ENCODE results near the gene NT5DC1.
"Not testable (repeated sequence)": the region's sequence is repeated elsewhere in the genome, so short reads cannot be mapped to it uniquely, and the experiment has no call there.

Gene NT5DC1

DNA sequence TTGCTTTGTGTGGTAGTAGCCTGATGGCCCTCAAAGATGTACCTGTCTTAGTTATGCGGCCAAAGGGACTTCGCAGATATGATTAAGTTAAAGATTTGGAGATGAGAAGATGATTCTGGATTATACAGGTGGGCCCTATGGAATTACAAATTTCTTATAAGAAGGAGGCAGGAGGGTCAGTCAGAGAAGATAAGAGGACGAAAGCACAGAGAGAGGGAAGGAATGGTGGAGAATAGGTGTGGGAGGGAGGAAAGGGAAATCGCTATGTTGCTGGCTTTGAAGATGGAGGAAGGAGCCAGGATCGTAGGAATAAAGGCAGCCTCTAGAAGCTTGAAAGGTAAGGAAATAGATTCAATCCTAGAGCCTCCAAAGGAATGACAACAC lies 180.3 kb downstream of the NT5DC1 start:
- no peak for DNase-seq

DNA sequence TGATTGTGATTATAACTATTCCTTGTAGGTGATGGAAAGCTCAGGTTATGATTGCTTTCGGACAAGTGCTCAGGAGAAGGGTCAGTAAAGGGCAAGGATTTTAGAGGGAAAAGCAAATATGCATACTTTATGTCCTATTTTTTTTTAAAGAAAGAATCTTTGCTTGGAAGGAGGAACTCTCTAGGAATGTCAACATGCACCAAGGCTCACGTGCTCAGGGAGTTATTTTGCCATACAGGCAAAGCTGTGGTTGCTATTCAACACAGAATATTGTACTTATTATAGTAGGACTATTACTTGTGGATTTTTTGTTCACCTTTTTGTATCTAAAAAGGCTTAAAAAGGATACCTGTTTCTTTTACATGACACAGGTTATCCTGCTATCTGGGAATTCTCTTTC lies 182.0 kb downstream of the NT5DC1 start:
- DNase-seq, result no peak

GRCh38 chr6:116283191-116283590 lies 182.5 kb downstream of the NT5DC1 start:
- no peak for DNase-seq

- not testable (repeated sequence) for DNase-seq
Measured at GRCh38 chr6:116284984-116285383, 184.3 kb downstream of the NT5DC1 start.

GRCh38 chr6:116286773-116287358 lies 186.2 kb downstream of the NT5DC1 start:
- no peak for DNase-seq

DNA sequence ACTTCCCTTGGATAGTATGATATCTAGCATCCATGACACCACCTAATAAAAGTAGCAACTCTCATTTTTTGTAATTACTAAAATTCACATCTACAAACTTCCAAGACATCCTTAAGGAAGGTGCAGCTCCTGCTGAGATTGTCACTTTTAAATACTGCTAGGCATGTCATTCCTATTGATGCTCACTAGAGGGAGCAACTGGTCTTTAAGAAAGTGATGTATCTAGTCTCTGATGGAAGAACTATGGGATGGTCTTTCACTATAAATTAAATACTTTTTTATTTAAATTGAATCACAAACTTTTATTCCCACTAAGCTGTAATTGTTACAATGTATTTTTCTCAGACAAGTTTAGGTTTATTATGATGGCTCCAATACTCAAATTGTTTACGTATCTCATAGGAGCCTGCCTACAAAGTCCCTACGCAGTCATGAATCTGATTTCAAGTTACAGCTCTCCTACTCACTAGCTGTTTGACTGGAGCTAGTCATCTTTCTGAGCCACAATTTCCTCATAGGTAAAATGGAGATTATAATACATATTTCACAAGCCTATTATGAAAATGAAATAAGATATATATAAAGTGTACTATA lies 187.1 kb downstream of the NT5DC1 start:
- DNase-seq, result peak; percentile 16

DNA sequence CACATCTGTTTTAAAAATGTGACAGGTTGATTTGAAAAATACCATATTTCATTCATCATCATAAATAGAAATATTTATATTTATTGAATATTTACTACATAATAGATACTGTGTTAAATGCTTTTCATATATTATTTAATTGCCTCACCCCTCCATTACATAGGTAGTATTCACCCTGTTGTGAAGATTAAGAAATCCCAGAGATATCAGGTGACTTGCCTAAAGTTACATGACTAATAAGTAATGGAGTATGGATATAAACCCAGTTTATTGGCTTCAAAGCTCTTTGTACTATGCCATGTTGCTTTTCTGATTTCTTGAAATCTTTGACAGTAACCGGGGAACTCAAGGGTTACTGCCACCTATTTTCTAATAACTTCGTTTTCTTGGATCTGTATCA lies 189.2 kb downstream of the NT5DC1 start:
- DNase-seq, result no peak

DNA sequence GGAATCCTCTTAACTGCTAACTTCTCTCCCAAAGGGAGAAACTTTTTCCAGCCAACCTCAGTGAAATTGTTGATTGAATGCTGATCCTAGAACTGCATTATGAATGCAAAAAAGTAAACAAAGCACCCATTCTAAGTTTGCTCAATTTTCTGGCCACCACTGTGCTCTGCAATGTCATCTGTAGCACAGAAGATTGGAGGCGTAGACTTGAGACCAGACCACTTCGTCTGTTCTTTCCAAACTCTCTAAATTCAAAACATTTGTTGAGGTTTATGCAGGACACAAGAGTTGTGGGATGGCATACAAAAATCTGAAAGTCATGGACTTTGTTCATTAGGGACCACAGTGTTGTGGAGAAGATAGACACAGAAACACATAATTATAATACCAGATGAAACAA lies 190.1 kb downstream of the NT5DC1 start:
- no peak for DNase-seq

- DNase-seq, result no peak
Measured at GRCh38 chr6:116291701-116292396, 191.2 kb downstream of the NT5DC1 start.

- DNase-seq, result no peak
Measured at GRCh38 chr6:116292553-116292952, 191.9 kb downstream of the NT5DC1 start.

- DNase-seq, result no peak
Measured at GRCh38 chr6:116298273-116298672, 197.6 kb downstream of the NT5DC1 start.

DNA sequence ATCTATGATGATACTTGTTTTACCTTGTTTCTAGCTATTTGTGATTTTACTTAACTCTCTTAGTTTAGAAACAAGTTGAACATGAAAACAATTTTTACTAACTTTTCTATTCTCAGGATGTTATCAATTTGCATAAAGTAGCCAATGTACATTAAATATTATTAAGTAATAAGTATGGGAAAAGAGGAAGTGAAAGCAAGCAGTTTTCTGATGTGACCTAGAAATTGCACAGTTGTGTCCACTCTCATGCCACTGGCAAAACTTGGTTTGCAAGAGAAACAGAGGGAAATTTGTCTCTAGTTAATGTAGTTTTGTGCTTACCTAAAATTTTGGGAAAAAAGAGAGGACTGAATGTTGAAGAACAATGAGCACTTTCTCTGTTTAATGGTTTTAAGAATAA lies 198.3 kb downstream of the NT5DC1 start:
- DNase-seq, result no peak

All from NCI-H446 treated with DMSO at 0.1 percent for 48 hours (cell line).